PC-3 (cell line): ENCODE results near the gene ALG6.

Source experiments
- EZH2 ChIP-seq: fragments of 300-600 bp; sonication (generic); IDR thresholded peaks from one replicate; pipeline ENCODE4 v1.6.1; 2017; ENCODE audit warnings: antibody characterized with exemption, mild to moderate bottlenecking, low read length; ENCODE audit not compliant: unreplicated experiment
- EZH2phosphoT487 ChIP-seq: fragments of 300-600 bp; sonication (generic); IDR thresholded peaks from 2 replicates; pipeline ENCODE4 v1.6.1; 2018; ENCODE audit warnings: mild to moderate bottlenecking, antibody characterized with exemption, low read length, borderline replicate concordance
- TF ChIP-seq, protein P1 (sequence below): fragments of 300-600 bp; sonication (generic); conservative IDR thresholded peaks from 2 replicates; pipeline ENCODE4 v1.5.1; 2017; ENCODE audit warnings: antibody characterized with exemption, low read depth, mild to moderate bottlenecking, low read length

DNA sequence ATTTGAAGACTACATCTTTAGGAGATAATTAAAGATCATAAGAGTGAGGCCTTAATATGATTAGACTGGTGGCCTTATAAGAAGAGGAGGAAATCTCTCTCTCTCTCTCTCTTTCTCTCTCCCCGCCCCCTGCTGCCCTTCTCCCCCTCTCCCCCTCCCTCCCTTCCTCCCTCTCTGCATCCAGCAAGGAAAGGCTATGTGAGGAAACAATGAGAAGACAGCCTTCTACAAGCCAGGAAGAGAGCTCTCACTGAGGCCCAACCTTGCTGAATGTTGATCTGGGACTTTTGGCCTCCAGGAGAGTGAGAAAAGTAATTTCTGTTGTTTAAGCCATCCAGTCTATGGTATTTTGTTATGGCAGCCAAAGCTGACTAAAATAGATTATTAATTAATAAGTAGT lies 23.5 kb upstream of the ALG6 start:
- TF ChIP-seq, protein P1, sequence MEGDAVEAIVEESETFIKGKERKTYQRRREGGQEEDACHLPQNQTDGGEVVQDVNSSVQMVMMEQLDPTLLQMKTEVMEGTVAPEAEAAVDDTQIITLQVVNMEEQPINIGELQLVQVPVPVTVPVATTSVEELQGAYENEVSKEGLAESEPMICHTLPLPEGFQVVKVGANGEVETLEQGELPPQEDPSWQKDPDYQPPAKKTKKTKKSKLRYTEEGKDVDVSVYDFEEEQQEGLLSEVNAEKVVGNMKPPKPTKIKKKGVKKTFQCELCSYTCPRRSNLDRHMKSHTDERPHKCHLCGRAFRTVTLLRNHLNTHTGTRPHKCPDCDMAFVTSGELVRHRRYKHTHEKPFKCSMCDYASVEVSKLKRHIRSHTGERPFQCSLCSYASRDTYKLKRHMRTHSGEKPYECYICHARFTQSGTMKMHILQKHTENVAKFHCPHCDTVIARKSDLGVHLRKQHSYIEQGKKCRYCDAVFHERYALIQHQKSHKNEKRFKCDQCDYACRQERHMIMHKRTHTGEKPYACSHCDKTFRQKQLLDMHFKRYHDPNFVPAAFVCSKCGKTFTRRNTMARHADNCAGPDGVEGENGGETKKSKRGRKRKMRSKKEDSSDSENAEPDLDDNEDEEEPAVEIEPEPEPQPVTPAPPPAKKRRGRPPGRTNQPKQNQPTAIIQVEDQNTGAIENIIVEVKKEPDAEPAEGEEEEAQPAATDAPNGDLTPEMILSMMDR = no peak
- TF ChIP-seq EZH2 (no peak), EZH2phosphoT487 (no peak)
